Measurements from ENCODE around the gene SLC2A1.

The SLC2A1 gene

GRCh38 chr1:42887366-42887765 lies 71.3 kb downstream of the SLC2A1 start:
- no peak for DNase-seq

DNA sequence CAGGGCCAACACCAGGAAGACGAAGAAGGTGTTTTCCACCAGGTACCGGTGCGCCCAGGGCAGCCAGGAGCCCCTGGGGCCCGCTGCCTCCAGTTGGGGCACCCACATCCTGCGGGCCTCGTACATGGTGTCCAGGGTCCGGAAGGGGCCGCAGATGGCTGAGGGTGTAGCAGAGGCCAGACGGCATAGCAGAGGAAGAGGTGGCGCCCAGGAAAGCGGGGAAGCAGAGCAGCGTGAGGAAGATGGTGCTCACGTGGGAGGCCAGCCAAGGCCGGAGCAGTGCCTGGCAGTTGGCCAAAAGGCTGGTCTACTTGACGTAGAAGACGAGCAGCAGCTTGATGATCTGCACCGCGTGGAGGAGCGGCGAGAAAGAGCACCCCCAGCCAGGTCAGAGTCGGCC lies 71.9 kb downstream of the SLC2A1 start:
- DNase-seq: no peak

DNA sequence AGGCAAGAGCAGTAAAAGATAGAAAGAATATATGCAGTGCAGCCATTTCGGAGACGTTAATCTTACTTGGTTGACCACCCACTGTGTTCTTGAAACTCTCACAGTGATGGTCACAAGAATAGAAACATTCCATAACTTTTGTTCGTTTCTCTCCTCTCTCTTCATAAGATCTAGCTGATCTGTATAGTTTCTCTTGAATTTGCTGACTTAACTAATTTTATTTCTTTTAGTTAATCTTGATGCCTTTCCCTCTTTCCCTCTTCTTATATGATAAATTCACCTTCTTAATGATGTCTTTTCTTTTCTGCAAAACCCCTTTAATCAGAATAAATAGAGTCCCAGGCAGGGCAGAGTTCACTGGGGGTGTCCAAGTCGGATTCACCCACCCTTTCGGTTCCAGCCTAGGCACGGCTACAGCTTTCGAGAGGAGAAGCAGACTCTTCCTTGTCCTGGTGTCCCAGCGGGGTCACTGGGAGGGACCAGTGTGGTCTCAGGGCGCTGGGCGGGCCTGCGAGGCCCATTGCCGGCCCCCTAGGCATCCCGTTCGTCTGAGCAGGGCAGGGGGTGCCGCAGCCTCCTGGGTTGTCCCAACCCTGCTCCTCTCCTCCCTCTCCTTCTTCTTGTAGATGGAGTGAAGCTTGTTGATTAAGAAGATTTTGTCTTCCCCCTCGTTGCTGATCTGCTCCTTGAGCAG lies 72.5 kb downstream of the SLC2A1 start:
- DNase-seq: no peak

- DNase-seq: no peak
These were observed 78.3 kb downstream of the SLC2A1 start for GRCh38 chr1:42880384-42880783.

GRCh38 chr1:42877380-42877779 lies 81.3 kb downstream of the SLC2A1 start:
- no peak for DNase-seq

GRCh38 chr1:42876009-42876408 lies 82.7 kb downstream of the SLC2A1 start:
- DNase-seq: no peak
